Measurements from ENCODE around the gene TICAM1.

The TICAM1 gene

DNA sequence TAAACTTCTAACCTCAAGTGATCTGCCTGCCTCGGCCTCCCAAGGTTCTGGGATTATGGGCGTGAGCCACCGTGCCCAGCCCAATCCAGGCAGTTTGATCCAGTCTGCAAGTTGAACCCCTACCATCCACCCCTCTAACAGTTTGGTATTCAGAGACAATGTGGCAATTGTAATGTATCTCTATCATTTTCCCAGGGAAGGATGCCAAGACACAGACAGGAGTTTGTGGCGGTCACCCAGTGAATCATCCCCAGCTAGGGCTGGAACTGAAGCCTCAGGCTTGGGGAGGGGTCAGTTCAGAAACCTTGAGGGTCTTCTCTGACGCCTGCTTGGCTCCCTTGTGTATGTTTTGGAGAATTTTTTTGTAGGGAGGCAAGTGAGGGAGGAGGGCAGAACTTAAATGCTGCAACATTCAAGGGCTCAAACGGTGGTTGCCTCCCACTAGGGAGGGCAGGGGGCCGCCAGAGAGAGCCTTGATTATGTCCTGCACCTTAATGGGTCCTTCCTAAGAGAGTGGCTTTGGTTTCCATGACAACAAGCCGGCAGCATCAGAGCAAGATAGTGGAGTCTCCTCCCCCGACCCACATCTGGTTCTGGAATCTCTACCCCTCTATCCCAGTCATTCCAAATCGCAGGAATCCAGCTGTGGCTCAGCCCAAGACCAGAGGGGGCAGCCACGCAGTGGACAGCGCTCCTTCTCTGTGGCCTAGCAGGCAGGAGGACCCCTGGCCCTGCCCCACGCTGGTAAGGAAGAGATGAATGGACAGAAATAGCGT is 54.9 kb downstream of the TICAM1 start:
- Histone ChIP-seq H3K27me3 (replicated peaks; ENCODE audit: control insufficient read depth, insufficient read depth, low read length) (peaks cover 31% of the 10 kb centered on the region), H3K9ac (ENCODE audit: low read length) (no peak overlapping the region), H3K36me3 (ENCODE audit: control insufficient read depth, insufficient read depth, low read length, severe bottlenecking) (no peaks in the 10 kb centered on the region), H3K4me1 (ENCODE audit: control insufficient read depth, insufficient read depth, low read length) (no peaks in the 10 kb centered on the region), H3K4me3 (ENCODE audit: low read length) (no peak overlapping the region), H3K9me3 (ENCODE audit: control insufficient read depth, low read length) (peaks cover 4% of the 10 kb centered on the region)
- no peak for DNase-seq (ENCODE audit: low read depth)

DNA sequence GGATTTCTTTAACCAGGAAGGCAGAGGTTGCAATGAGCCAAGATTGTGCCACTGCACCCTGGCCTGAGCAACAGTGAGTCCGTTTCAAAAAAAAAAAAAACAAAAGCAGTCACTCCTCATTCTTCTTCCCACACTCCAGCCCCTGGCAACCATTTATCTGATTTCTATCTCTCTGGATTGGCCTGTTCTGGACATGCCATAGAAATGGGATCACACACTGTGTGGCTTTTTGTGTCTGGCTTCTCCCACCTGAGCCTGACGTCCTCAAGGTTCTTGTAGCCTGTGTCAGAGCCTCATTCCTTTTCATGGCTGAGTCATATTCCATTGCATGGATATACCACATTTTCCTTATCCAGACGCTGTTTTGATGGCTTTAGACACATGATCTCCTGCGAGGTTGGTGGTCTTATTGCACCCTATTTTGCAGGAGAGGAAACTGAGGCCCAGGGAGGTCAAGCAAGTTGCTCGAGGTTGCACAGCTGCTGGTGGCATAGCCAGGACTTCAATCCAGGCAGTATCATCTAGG is 55.8 kb downstream of the TICAM1 start:
- no peak for DNase-seq (ENCODE audit: low read depth)
- Histone ChIP-seq H3K4me1 (ENCODE audit: control insufficient read depth, insufficient read depth, low read length) (no peaks in the 10 kb centered on the region), H3K27me3 (replicated peaks; ENCODE audit: control insufficient read depth, insufficient read depth, low read length) (peaks cover 31% of the 10 kb centered on the region), H3K9ac (ENCODE audit: low read length) (no peak overlapping the region), H3K36me3 (ENCODE audit: control insufficient read depth, insufficient read depth, low read length, severe bottlenecking) (no peaks in the 10 kb centered on the region), H3K4me3 (ENCODE audit: low read length) (no peak overlapping the region), H3K9me3 (ENCODE audit: control insufficient read depth, low read length) (peaks cover under 1% of the 10 kb centered on the region)

DNA sequence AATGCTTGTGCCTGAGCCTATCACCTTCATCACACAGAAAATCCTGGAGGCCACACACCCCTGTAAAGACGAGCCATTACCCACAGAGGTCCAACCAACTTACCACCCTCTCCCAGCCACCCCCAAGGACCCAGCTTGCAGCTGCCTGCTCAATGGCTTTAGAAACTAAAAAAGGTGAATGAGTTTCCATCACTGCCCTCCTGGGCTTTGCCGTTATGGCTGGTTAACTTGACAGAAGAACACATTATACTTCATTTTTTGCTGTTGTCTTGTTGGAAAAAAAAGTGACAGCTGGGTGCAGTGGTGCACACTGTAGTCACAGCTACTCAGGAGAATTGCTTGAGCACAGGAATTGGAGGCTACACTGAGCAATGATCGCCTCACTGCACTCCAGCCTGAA is 57.4 kb downstream of the TICAM1 start:
- Histone ChIP-seq H3K27me3 (replicated peaks; ENCODE audit: control insufficient read depth, insufficient read depth, low read length) (peaks cover 31% of the 10 kb centered on the region), H3K9me3 (ENCODE audit: control insufficient read depth, low read length) (no peaks in the 10 kb centered on the region), H3K4me3 (ENCODE audit: low read length) (no peak overlapping the region), H3K9ac (ENCODE audit: low read length) (no peak overlapping the region), H3K36me3 (ENCODE audit: control insufficient read depth, insufficient read depth, low read length, severe bottlenecking) (no peaks in the 10 kb centered on the region), H3K4me1 (ENCODE audit: control insufficient read depth, insufficient read depth, low read length) (no peaks in the 10 kb centered on the region)
- no peak for DNase-seq (ENCODE audit: low read depth)

DNA sequence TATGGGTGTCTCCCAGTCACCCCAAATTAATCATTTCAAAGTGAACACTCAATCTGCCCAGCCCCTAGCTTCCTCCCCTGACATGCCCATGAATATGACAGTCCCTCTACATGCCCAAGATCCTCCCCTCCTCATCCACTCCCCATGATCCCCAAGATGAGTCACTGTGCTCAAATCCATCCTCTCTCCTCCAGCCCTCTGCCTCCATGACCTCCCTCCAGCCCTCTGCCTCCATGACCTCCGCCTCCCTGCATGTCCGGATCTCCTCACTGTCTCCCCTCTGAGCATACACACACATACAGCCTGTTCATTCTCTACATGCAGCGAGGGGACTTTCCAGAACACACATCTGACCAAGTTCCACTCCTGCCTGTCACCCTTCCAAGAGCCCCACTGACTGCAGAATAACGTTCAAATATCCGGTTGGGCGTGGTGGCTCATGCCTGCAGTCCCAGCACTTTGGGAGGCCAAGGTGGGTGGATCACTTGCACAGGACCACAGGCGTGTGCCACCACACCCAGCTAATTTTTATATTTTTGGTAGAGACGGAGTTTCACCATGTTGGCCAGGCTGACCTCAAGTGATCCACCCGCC is 58.4 kb downstream of the TICAM1 start:
- H3K4me3 ChIP-seq (ENCODE audit: low read length), result no peak overlapping the region
- H3K9ac ChIP-seq (ENCODE audit: low read length), result no peak overlapping the region
- no peaks in the 10 kb centered on the region for H3K36me3 ChIP-seq (ENCODE audit: control insufficient read depth, insufficient read depth, low read length, severe bottlenecking)
- H3K9me3 ChIP-seq (ENCODE audit: control insufficient read depth, low read length), result no peaks in the 10 kb centered on the region
- DNase-seq (ENCODE audit: low read depth), result no peak
- H3K27me3 ChIP-seq (replicated peaks; ENCODE audit: control insufficient read depth, insufficient read depth, low read length), result peaks cover 31% of the 10 kb centered on the region
- H3K4me1 ChIP-seq (ENCODE audit: control insufficient read depth, insufficient read depth, low read length), result no peaks in the 10 kb centered on the region

DNA sequence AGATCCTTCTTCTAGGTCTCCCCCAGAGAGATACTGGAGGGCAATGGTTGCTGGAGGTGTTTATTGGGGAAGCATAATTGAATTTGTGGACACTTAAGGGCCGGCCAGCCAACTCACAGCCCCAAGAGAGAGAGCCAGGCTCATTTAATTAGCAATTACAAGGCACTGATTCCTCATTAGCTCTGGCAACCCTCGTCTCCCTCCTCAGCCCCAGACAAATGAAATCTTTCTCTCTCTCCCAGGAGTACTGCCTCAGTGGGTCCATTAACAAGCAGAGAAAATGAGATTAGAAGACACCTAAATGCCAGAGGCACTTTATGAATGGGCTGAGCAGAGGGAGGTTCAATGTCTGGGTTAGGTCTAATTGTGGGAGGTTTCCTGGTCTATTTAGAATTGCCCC is 58.9 kb downstream of the TICAM1 start:
- no peak overlapping the region for H3K4me3 ChIP-seq (ENCODE audit: low read length)
- no peaks in the 10 kb centered on the region for H3K9me3 ChIP-seq (ENCODE audit: control insufficient read depth, low read length)
- no peaks in the 10 kb centered on the region for H3K36me3 ChIP-seq (ENCODE audit: control insufficient read depth, insufficient read depth, low read length, severe bottlenecking)
- no peak overlapping the region for H3K9ac ChIP-seq (ENCODE audit: low read length)
- H3K4me1 ChIP-seq (ENCODE audit: control insufficient read depth, insufficient read depth, low read length), result no peaks in the 10 kb centered on the region
- peaks cover 25% of the 10 kb centered on the region for H3K27me3 ChIP-seq (replicated peaks; ENCODE audit: control insufficient read depth, insufficient read depth, low read length)
- DNase-seq (ENCODE audit: low read depth), result no peak

DNA sequence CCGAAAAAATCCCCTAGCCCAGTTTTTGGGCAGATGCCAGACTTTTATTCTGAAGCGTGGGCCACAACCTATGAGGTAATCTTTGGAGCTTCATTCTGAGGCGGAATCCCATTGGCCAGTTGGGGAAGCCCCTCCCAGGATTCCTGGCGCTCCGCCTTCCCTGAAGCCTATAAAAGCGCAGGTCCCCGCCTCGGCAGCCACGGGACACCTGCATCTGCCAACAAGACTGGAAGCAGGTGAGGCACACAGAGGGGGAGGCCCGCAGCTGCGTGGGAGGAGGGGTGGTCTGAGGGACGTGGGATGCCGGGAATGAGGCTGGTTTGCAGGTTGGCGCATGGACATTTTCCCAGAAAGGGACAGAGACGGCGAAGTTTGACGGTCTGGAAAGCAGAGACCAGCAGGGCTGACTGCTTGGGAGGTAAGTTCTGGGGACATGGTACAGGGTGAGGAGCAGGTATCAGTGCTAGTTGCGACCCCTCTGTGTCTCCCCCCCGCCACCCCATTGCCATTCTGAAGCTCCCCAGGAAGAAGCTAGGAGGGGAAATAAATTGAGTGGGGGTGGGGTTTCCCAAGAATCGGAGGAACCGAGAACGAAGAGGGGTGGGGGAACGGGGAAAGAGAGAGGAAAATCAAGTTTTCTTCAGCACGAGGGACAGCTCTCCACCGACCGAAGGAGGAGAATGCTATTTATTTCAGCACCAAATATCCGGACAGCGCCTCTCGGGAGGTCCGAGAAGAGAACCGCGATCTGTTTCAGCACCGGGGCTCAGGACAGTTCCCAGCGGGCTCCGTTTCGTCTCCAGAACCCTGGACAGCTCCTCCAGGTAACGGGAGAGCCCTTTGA is 62.4 kb downstream of the TICAM1 start:
- Histone ChIP-seq H3K9ac (ENCODE audit: low read length) (no peak overlapping the region), H3K9me3 (ENCODE audit: control insufficient read depth, low read length) (no peaks in the 10 kb centered on the region), H3K4me3 (ENCODE audit: low read length) (no peak overlapping the region), H3K27me3 (replicated peaks; ENCODE audit: control insufficient read depth, insufficient read depth, low read length) (peaks cover 19% of the 10 kb centered on the region), H3K36me3 (ENCODE audit: control insufficient read depth, insufficient read depth, low read length, severe bottlenecking) (no peaks in the 10 kb centered on the region), H3K4me1 (ENCODE audit: control insufficient read depth, insufficient read depth, low read length) (no peaks in the 10 kb centered on the region)
- peak; percentile 97 for DNase-seq (ENCODE audit: low read depth)

Measured in adipocyte (in vitro differentiated cells).